Fibroblast of pulmonary artery (primary cell): ENCODE data around the gene DLK2.

Source experiments
- DNase-seq: peaks from one replicate; pipeline ENCODE4 v3.0.0-alpha.2; 2010; ENCODE audit warnings: low read depth
- H3K4me3 ChIP-seq: replicated peaks from 2 replicates; pipeline ENCODE4 v1.5.1; 2011; ENCODE audit warnings: low read depth, mild to moderate bottlenecking, control low read depth, low read length, moderate library complexity
- TF ChIP-seq, protein P1 (sequence below): IDR thresholded peaks from 2 replicates; pipeline ENCODE4 v1.5.1; 2011; ENCODE audit warnings: mild to moderate bottlenecking, control low read depth, low read length, inconsistent platforms; ENCODE audit errors: missing control alignments

DLK2 gene

DNA sequence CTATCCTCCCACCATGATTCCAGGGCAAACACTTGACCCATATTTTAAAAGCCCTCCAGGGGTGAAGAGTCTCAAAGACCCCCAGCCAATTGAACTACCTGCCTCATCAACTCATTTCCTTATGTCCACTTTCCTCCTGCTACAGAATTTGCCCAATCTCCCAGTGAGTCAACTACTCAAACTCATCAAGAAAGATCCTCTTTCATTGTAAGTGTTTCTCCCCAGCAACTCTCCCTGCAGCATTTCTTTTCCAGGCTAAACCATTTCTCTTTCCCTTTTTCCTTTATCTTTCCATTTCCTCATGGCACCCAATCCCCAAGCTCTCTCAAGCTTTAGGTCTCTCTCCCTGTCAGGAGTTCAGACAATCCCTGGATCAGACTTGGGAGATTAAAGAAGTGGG is 1.5 kb downstream of the DLK2 start:
- DNase-seq: no peak
- TF ChIP-seq, protein P1, sequence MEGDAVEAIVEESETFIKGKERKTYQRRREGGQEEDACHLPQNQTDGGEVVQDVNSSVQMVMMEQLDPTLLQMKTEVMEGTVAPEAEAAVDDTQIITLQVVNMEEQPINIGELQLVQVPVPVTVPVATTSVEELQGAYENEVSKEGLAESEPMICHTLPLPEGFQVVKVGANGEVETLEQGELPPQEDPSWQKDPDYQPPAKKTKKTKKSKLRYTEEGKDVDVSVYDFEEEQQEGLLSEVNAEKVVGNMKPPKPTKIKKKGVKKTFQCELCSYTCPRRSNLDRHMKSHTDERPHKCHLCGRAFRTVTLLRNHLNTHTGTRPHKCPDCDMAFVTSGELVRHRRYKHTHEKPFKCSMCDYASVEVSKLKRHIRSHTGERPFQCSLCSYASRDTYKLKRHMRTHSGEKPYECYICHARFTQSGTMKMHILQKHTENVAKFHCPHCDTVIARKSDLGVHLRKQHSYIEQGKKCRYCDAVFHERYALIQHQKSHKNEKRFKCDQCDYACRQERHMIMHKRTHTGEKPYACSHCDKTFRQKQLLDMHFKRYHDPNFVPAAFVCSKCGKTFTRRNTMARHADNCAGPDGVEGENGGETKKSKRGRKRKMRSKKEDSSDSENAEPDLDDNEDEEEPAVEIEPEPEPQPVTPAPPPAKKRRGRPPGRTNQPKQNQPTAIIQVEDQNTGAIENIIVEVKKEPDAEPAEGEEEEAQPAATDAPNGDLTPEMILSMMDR: no peak
- H3K4me3 ChIP-seq: no peak overlapping the region

DNA sequence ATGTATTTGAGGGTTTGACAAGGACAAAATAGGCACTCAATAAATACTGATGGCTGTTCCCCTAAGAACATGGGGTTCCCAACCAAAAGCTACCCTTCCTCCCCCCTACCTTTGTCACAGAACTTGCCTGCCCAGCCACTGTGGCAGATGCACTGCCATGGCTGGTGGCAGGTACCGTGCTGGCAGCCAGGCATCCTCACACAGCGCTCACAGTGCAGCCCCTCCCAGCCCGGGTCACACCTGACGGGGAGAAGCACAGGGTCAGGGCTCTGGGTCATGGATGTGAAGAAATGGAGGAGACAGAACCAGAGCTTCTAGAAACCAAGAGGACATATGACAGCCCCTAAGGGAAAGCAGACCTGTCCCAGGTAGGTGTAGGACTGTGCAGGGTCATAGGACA is 2.5 kb downstream of the DLK2 start:
- TF ChIP-seq, protein P1: no peak
- H3K4me3 ChIP-seq: no peak overlapping the region

DNA sequence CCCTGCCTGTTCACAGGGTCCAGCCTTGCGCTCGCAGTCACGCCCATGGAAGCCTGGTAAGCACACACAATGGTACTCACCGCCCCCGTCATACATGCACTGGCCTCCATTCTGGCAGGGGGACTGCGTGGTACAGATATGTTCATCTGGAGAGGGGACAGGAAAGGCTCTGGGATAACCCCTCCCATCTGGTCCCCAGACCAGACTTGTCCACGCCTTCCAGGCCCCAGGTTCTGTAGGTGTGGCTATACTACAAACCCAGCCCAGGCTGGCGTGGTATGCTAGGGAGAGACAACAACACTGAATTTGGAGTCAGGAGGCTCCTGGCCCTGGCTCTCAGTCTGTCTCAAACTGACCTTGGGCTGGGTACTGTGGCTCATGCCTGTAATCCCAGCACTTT is 3.4 kb downstream of the DLK2 start:
- TF ChIP-seq, protein P1: no peak
- DNase-seq: no peak
- H3K4me3 ChIP-seq: no peak overlapping the region

More for the DNA sequence above, 2.5 kb downstream of the DLK2 start:
- DNase-seq: no peak

DNA sequence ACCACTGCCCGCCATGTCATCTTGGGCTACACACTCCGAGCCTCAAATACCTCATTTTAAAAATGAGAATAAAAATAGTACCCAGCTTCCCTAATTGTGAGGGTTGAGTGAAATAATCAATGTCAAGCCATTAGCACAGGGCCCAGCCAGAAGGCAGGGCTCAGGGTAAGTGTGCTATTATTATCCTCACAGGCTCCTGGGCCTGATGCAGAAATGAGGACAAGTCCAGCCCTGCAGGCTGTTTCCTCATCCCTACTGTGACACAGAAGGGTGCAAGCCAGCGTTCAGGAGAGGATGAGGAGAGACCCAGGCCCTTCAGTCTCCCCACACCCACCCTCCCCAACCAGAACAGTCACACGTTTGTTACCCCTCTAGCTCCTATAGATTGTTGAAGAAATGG is 4.0 kb downstream of the DLK2 start:
- DNase-seq: no peak
- H3K4me3 ChIP-seq: no peak overlapping the region
- TF ChIP-seq, protein P1: no peak

DNA sequence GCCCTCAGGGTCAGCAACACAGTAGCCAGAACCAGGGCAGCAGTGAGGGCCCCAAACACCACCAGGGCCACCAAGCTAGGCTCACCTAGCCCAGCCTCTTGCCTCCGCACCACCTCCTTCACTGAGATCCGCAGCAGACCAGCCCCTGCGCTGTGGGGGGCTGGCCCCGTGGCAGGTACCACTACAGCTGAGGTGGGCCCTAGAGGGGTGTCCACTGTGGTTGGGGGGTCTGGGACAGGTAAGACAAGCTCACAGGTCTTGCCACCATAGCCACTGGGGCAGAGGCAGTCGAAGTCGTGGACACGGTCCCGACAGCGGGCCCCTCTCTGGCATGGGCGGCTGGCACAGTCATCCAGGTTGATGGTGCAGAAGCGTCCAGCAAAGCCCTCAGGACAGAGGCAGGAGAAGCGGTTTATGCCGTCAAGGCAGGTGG is 4.6 kb downstream of the DLK2 start:
- no peak overlapping the region for H3K4me3 ChIP-seq
- TF ChIP-seq, protein P1: no peak
- no peak for DNase-seq

DNA sequence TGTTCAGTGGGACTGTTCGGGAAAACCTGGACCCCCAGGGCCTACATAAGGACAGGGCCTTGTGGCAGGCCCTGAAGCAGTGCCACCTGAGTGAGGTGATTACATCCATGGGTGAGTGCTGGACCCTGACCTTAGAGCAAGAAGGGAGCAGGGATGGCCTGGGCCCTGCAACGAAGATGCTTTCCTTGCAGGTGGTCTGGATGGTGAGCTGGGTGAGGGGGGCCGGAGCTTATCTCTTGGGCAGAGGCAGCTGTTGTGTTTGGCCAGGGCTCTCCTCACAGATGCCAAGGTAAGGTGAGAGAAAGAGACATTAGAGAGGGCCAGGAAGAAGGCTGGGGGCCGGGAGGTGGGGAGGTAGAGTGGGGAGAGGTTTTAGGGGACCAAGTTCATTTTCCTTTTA is 6.4 kb downstream of the DLK2 start:
- DNase-seq: no peak
- no peak overlapping the region for H3K4me3 ChIP-seq
- TF ChIP-seq, protein P1: no peak

DNA sequence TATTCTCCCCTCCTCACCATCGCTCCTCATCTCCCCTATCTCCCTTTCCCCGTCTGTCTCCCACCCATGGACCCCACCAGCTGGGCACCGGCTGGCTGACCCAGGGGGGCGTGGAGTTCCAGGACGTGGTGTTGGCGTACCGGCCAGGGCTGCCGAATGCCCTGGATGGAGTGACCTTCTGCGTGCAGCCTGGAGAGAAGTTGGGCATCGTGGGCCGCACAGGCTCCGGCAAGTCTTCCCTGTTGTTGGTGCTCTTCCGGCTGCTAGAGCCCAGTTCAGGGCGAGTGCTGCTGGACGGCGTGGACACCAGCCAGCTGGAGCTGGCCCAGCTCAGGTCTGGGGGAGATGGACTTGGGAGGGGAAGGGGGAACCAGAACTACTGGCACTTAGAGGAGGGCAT is 7.7 kb downstream of the DLK2 start:
- H3K4me3 ChIP-seq: no peak overlapping the region
- TF ChIP-seq, protein P1: no peak
- DNase-seq: no peak
